ENCODE results near the gene MAP3K9.

DNA sequence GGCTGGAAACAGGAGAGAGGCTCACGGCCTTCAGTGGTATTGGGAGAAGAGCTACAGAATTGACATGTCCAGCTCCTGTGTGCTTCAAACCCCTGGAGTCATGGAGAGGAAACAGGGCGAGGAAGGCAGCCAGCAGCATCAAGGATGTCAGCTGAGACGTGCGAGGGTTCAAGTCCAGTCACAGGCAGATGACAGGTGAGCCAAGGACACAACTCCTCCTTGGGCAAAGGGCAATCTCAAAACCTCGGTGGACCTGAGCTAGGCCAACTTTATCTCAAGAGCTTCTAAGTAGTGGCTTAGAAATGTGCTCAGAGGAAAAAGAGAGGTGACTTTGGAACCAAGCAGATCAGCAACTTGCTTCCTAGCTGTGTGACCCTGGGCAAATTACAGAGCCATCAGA, 86.0 kb downstream of the MAP3K9 start:
- TF ChIP-seq, protein P1, sequence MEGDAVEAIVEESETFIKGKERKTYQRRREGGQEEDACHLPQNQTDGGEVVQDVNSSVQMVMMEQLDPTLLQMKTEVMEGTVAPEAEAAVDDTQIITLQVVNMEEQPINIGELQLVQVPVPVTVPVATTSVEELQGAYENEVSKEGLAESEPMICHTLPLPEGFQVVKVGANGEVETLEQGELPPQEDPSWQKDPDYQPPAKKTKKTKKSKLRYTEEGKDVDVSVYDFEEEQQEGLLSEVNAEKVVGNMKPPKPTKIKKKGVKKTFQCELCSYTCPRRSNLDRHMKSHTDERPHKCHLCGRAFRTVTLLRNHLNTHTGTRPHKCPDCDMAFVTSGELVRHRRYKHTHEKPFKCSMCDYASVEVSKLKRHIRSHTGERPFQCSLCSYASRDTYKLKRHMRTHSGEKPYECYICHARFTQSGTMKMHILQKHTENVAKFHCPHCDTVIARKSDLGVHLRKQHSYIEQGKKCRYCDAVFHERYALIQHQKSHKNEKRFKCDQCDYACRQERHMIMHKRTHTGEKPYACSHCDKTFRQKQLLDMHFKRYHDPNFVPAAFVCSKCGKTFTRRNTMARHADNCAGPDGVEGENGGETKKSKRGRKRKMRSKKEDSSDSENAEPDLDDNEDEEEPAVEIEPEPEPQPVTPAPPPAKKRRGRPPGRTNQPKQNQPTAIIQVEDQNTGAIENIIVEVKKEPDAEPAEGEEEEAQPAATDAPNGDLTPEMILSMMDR (IDR thresholded peaks at IDR 0.05) = no peak
- no peak for TF ChIP-seq POLR2A (IDR thresholded peaks at IDR 0.05)
